Mucosa of gallbladder (tissue), 1 donor: Measurements from ENCODE around the gene BST1. TPM values are rescaled to one million over a fixed set of nuclear protein-coding genes. Genes with fewer than 3 reads are reported as not detected.

Experiments used
- DNase-seq: peaks from one replicate; pipeline ENCODE4 v3.0.0-alpha.2; 2020; ENCODE audit warnings: low spot score
- total RNA-seq: library from RNA; stranded (reverse); gene quantifications from one replicate; pipeline ENCODE4 v1.2.1, GENCODE V29; 2021
- donor health status: DM: no; HTN: no; CAD: no.

Gene BST1
- total RNA-seq, 1 donor from 2014 or later: 12.7 TPM

DNA sequence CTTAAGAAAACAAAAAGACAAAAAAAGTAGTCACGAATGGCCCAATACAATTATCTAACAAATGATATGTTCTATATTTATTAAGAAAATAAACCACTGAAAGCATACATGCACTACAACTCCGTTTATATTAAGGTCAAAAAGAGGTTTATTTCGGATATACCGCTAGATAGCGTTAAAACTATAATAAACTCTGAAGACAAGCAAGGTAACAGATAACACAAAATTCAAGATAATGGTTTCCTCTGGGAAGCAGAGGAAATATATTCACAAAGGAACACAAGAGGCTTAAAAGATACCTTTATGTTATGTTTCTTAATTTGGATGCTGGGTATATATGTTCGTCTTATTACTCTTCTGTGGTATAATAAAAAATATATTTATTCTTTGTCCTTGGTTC is 26.0 kb upstream of the BST1 start:
- no peak for DNase-seq

- peak; percentile 72 for DNase-seq
Measured at GRCh38 chr4:15677507-15677988, 25.3 kb upstream of the BST1 start.

GRCh38 chr4:15681067-15681371 is 21.8 kb upstream of the BST1 start:
- DNase-seq: no peak

- peak; percentile 99 for DNase-seq
Measured at GRCh38 chr4:15681372-15682241, 21.3 kb upstream of the BST1 start, which contains the start of gene FAM200B. TSS of gene FAM200B (plus strand) at chr4:15681827. CDS start at chr4:15686978, 5,151 bp downstream.

- no peak for DNase-seq
Measured at GRCh38 chr4:15682242-15683142, 20.4 kb upstream of the BST1 start.

- no peak for DNase-seq
Measured at GRCh38 chr4:15683143-15683495, 19.7 kb upstream of the BST1 start.

DNA sequence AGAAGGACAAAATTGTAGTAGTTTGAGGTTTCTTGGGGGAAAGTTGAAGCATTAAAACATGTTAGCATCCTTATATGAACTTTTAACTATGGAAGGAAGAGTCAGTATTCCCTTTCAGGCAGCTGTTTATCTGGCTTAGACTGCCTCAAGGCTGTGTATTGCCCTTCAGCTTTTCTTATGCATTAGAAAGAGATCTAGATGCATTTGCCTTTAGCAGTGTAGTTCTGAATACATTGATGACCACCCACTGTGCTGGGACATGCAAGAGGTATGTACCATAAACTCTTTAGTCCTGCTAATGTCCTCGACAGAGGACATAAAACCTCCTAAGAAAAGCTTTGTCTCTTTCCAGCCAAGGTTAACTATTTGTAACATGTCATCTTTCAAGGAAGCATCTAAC is 18.4 kb upstream of the BST1 start:
- no peak for DNase-seq

DNA sequence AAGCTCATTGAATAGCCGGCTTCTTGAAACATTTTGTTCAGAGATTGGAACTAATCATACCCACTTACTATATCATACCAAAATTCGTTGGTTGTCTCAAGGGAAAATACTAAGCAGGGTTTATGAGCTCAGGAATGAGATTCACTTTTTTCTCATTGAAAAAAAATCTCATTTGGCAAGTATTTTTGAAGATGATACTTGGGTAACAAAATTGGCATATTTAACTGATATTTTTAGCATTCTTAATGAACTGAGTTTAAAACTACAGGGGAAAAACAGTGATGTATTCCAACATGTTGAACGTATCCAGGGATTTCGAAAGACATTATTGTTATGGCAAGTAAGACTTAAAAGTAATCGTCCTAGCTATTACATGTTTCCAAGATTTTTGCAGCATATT is 14.8 kb upstream of the BST1 start:
- no peak for DNase-seq

DNA sequence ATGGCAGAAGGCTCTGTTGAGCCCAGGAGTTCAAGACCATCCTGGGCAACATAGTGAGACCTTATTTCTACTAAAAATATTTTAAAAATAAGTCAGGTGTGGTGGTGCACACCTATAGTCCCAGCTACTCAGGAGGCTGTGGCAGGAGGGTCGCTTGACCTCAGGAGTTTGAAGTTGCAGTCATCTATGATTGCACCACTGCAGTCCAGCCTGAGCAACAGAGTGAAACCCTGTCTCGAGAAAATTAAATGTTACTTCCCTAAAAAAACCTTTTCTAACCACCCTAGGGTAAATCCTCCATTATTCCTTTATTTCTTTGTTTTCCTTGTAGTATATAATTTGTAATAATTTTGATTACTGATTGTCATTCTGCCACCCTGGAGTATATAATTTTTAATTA is 13.3 kb upstream of the BST1 start:
- no peak for DNase-seq

DNA sequence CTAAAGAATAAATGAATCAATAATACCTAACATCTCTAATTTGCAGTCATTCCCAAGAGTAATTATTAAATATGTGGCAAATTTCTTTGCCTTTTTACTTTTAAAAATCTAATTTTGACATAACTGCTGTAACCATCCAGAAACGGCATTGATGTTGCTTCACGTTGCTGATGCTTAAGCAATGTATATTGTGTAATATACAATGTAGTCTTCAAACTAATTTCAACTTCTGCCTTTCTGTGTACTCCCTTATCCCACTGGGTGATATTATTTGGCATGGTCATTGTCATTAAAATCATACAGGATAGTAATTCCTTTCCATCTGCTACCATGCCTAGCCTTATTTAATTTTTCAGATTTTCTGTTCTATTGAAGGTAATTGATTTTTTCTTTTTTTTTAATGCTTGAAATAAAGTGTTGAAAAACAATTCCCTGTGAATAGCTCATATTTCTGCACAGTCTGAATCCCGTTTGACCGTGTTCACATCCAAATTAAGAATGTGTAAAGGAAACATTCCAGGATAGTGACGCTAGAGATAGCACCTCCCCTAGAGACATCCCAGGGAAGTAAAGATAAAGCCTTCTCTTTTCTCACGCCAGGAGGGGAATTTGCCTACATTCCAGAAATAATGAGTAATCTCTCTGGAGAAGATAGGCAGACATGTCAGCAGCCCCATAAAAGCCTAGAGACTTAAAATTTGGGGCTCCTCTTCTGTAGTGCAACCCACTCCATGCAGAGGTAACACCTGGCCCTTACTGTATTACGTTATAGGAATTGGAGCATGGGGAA is 12.7 kb upstream of the BST1 start:
- no peak for DNase-seq

DNA sequence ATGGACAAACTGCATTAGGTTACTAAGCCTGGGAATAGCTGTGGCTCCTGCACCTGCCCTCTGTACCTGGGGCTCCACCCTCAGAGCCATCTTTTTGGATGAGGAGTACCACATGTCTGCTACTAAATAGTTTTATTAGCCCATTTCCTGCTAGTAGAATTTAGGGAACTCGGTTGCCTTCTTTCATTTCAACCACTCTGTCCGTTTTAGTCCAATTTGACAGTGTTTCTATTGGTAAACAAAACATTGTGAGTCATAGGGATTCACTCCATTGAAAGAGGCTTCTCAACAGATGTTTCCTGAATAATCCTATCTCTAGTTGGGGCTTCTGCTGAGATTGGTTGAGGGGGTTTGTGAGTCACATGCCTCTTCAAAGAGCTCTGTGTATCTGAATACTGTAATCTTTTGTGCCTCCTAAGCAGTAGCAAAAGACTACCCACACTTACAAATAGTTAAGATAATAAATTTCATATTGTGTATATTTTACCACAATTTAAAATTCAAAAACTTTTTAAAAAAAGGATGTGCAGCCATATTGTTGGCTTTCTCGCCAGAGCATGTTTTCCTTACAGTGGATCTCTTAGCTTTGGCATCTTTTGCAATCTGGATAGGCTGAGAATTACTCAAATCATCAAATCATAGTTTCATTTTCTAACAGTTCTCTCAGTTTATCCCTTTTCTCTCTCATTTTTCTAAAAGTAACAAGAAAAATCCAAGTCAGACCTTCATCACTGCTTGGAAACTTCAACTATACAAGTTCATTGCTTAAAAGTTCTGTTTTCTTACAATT is 11.3 kb upstream of the BST1 start:
- no peak for DNase-seq

DNA sequence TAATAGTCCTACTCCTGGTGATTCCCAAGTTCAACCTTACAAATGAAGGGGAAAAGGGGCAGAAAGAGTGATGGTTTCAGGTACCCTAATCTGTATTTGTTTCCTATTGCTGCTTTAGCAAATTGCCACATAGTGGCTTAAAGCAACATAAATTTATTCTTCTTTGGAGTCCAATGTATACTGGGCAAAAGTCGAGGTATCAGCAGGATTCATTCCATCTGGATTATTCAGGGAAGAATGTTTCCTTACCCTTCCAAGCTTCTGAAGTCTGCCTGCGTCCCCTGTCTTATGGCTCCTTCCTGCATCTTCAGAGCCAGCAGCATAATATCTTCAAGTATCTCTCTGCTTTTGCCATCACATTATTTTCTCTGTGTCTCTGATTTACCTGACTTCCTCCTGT is 10.3 kb upstream of the BST1 start:
- DNase-seq: no peak

DNA sequence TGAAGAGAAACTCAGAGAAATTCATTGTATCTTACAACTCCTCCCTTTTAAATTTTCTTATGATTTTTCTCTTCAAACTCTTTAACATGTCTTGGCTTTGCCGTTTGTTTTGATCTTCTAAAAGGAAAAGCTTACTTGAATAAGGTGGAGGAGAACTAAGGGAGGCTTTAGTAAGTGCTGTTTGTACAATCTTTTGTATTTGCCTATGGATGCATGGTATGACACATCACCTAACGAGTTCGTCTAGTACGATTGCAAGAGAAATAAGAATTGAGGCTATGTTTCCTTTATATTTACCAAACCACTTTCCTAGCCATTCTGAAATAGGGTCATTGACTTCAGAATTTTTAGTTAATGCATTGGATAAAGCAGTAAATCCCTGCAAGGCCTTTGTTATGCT is 8.4 kb upstream of the BST1 start:
- no peak for DNase-seq

GRCh38 chr4:15695240-15695699 is 7.6 kb upstream of the BST1 start:
- no peak for DNase-seq

GRCh38 chr4:15695729-15696128 is 7.1 kb upstream of the BST1 start:
- DNase-seq: no peak

GRCh38 chr4:15696866-15697265 is 6.0 kb upstream of the BST1 start:
- no peak for DNase-seq

- no peak for DNase-seq
Measured at GRCh38 chr4:15703439-15703838, 574 bp downstream of the BST1 start.

GRCh38 chr4:15704129-15704528 is 1.3 kb downstream of the BST1 start:
- DNase-seq: no peak

DNA sequence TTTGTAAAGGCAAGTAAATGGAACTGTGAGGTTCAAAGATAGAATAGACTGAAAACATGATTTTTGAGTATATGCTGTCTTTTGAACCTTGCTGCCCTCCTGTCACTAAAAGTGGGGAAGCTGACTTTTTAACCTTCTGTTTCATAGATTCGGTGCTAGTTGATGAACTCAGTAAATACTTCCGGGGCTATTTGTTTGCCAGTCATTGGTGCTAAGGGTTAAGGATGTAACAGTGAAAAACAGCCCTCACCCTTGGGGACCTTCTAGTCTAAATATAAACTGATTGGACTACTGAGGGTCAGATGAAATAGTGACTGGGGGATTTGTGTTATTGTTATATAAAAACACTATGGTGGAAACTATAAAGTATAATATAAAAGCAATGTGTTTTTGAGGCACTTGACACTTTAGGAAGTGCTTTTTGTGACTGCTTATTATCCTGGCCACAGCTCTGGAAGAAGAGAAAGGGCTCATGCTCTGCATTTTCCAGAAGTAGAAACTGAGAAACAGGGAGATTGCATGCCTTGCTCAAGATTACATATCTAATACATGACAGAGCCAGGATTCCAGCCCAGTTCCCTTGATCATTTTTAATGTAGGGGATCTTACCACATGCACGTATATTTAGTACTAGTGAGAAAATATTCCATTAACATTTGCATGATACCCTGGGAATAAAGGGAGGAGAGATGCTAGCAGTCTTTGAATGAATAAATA is 3.9 kb downstream of the BST1 start:
- no peak for DNase-seq

GRCh38 chr4:15707363-15707715 is 4.5 kb downstream of the BST1 start:
- DNase-seq: no peak

- DNase-seq: no peak
Measured at GRCh38 chr4:15711762-15712161, 8.9 kb downstream of the BST1 start.
